Measurements from ENCODE around the gene FAM83D. TPM values are rescaled to one million over a fixed set of nuclear protein-coding genes. Genes with fewer than 3 reads are reported as not detected.

Gene FAM83D
- total RNA-seq, 1 experiment from 2014 or later = 73.9 TPM

- DNase-seq = no peak
- no peak overlapping the region for H3K4me3 ChIP-seq
- no peaks in the 10 kb centered on the region for H3K36me3 ChIP-seq
- H3K27me3 ChIP-seq = no peaks in the 10 kb centered on the region; the same call in 1 of the 2 replicates
- no peaks in the 10 kb centered on the region for H3K9me3 ChIP-seq
Observed at GRCh38 chr20:38919683-38920082, 6.5 kb upstream of the FAM83D start.

DNA sequence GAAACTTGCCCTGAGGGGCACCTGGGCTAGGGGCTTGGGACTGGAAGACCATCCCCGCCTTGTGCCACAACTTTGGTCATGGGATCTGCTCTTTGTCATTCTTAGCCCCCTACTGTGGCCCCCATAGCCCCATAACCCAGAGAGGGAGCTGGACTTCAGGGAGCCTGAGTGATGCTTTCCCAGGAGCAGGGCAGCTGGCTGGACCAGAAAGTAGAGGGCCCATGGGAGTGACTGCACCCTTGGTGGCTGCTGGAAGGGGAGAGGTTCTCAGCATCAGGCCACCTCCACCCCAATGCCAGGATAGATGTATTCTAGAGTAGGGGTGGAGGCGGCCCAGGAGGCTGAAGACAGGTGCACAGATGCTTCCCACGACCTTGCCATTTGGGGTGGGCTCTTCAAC is 5.8 kb upstream of the FAM83D start:
- Histone ChIP-seq H3K27me3 (no peaks in the 10 kb centered on the region; the same call in 1 of the 2 replicates), H3K9me3 (no peaks in the 10 kb centered on the region), H3K4me3 (no peak overlapping the region), H3K36me3 (no peaks in the 10 kb centered on the region)
- DNase-seq = no peak

GRCh38 chr20:38920851-38921250 is 5.4 kb upstream of the FAM83D start:
- Histone ChIP-seq H3K36me3 (no peaks in the 10 kb centered on the region), H3K9me3 (no peaks in the 10 kb centered on the region), H3K4me3 (no peak overlapping the region), H3K27me3 (no peaks in the 10 kb centered on the region; the same call in 1 of the 2 replicates)
- no peak for DNase-seq

GRCh38 chr20:38924718-38925117 is 1.5 kb upstream of the FAM83D start:
- no peaks in the 10 kb centered on the region; the same call in 1 of the 2 replicates for H3K27me3 ChIP-seq
- no peak overlapping the region for H3K4me3 ChIP-seq
- no peaks in the 10 kb centered on the region for H3K9me3 ChIP-seq
- DNase-seq = no peak
- peaks cover 17% of the 10 kb centered on the region for H3K36me3 ChIP-seq

DNA sequence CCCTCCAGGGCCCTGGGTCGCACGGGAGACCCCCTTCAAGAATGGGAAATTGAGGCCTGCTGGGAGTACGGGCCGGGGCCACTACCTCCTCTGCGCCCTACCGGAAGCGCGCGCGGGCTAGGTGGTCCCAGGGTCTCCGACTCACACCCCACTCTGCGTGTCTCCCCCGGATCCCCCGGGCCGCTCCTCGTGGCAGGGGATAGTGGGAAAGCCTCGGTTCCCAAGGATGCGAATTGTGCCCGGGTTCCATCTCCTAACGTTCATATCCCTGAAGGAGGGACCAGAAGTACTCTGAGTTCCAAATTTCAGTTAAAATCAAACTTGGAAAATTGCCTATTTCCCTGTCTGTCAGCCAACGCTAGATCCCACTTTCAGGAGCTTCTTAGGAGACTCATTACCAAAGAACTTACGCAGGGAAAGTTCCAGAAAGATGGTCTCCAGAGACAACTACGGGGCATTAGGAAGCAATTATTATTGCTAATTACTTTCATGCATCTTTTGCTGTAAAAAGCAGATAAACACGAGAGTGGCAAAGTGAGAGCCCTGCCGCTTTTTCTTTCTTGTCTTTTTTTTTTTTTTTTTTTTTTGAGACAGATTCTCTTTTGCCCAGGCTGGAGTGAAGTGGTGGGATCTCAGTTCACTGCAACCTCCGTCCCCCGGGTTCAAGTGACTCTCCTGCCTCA is 858 bp downstream of the FAM83D start:
- no peak for DNase-seq
- Histone ChIP-seq H3K9me3 (no peaks in the 10 kb centered on the region), H3K36me3 (peaks cover 35% of the 10 kb centered on the region)

DNA sequence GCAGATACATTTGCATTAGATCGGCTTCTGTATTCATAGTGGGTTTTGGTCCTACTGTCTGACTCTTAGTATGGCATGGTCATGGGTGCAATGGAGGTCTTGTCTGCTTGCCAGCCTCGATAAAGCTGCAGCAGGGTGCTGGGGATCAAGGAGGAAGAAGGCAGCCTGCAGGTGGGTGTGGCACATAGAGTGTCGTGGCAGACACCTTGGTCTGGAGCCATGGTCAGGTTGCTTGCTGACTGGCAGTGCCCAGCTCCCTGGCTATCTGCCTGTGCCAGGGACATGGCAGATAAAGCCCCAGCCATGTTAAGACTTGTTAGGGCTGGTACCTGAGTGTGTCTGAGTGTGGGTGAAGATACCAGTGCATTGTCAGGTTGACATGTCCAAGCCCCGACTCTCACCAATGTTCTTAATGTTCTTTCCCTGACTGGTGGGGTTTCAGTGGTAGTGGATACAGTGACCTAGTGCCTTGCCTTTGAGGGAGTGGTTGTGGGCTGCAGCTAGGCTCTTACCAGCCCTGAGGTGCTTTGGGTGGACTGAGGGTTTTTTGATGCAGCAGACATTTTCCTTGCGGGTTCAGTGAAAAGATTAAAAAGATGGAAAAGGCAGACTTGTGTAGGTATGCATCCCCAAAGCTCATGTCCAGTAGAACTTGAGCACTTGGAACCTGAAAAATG is 1.8 kb downstream of the FAM83D start:
- peak; percentile 29 for DNase-seq
- H3K9me3 ChIP-seq = no peaks in the 10 kb centered on the region
- peaks cover 35% of the 10 kb centered on the region for H3K36me3 ChIP-seq
- no peaks in the 10 kb centered on the region for H3K27me3 ChIP-seq
- H3K4me3 ChIP-seq = peak overlapping the region; percentile 77

More for the DNA sequence above, 858 bp downstream of the FAM83D start:
- no peaks in the 10 kb centered on the region for H3K27me3 ChIP-seq
- peak overlapping the region; percentile 77 for H3K4me3 ChIP-seq

- DNase-seq = no peak
- H3K36me3 ChIP-seq = peaks cover 51% of the 10 kb centered on the region
- H3K4me3 ChIP-seq = no peak overlapping the region
- no peaks in the 10 kb centered on the region for H3K27me3 ChIP-seq
- H3K9me3 ChIP-seq = no peaks in the 10 kb centered on the region
Observed at GRCh38 chr20:38930242-38930569, 4.0 kb downstream of the FAM83D start.

DNA sequence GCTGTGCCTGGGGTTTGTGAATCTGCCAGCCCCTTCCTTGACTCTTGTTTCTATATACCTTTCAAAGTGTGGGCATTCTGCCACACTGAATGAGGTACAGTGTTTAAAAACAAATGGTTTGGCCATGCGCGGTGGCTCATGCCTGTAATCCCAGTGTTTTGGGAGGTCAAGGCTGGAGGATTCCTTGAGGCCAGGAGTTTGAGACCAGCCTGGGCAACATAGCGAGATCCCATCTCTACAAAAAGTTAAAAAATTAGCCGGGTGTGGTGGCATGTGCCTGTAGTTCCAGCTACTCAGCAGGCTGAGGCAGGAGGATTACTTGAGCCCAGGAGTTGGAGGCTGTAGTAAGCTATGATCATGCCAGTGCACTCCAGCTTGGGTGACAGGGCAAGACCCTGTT is 5.8 kb downstream of the FAM83D start:
- H3K9me3 ChIP-seq = no peaks in the 10 kb centered on the region
- peak; percentile 71 for DNase-seq
- peak overlapping the region; percentile 3; the same call in 1 of the 2 replicates for H3K4me3 ChIP-seq
- H3K27me3 ChIP-seq = no peaks in the 10 kb centered on the region
- peaks cover 68% of the 10 kb centered on the region for H3K36me3 ChIP-seq

GRCh38 chr20:38932457-38933120 is 6.4 kb downstream of the FAM83D start:
- Histone ChIP-seq H3K9me3 (no peaks in the 10 kb centered on the region), H3K36me3 (peaks cover 73% of the 10 kb centered on the region), H3K4me3 (peak overlapping the region; percentile 3; the same call in 1 of the 2 replicates), H3K27me3 (no peaks in the 10 kb centered on the region)
- DNase-seq = peak; percentile 95

GRCh38 chr20:38934530-38934929 is 8.3 kb downstream of the FAM83D start:
- H3K9me3 ChIP-seq = no peaks in the 10 kb centered on the region
- no peak overlapping the region for H3K4me3 ChIP-seq
- H3K27me3 ChIP-seq = no peaks in the 10 kb centered on the region
- peaks cover 78% of the 10 kb centered on the region for H3K36me3 ChIP-seq
- DNase-seq = no peak

GRCh38 chr20:38935285-38935684 is 9.1 kb downstream of the FAM83D start:
- DNase-seq = peak; percentile 70
- no peaks in the 10 kb centered on the region for H3K27me3 ChIP-seq
- no peak overlapping the region for H3K4me3 ChIP-seq
- H3K36me3 ChIP-seq = peaks cover 80% of the 10 kb centered on the region
- H3K9me3 ChIP-seq = no peaks in the 10 kb centered on the region

DNA sequence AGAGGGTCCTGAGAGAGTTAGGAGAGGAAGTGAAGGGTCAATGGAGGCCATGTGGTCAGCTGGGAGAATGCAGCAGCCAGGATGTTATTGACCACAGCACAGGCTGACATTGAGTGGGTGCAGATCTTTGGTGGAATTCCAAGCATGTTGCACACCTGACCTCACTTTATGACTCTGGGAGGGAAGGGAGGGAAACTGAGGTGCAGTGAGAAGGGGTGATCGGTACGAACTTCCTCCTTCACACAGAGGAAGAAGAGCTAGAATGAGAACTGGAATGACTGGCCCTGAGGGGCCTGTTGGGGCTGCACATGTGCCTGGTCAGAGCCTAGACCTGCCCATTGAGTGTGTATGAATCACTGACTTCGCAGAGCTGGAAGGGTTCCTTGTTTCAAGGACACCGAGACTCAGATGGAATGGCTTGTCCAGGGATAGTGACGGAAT is 9.8 kb downstream of the FAM83D start:
- Histone ChIP-seq H3K9me3 (no peaks in the 10 kb centered on the region), H3K27me3 (no peaks in the 10 kb centered on the region), H3K4me3 (no peak overlapping the region), H3K36me3 (peaks cover 82% of the 10 kb centered on the region)
- no peak for DNase-seq

DNA sequence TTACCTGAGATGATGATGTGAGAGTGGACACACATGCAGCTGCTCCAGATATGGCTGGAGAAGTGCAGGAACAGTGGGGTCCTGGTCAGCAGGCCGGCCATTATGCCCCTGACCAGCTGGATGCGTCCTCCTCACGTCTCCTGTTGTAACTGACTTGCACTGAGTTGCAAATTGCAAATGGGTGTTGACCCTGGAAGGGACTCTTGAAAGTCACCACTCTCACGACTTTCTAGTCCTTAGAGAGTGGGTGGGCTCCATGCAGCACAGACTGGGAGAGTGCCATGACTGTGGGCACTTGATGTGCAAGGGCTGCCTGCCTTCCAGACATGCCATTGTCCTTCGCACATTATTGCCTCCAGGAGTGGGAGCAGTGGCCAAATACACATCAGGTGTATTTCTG is 10.8 kb downstream of the FAM83D start:
- H3K9me3 ChIP-seq = no peaks in the 10 kb centered on the region
- no peaks in the 10 kb centered on the region for H3K27me3 ChIP-seq
- peaks cover 84% of the 10 kb centered on the region for H3K36me3 ChIP-seq
- no peak for DNase-seq
- H3K4me3 ChIP-seq = no peak overlapping the region

GRCh38 chr20:38937978-38938473 is 11.8 kb downstream of the FAM83D start:
- Histone ChIP-seq H3K4me3 (no peak overlapping the region), H3K9me3 (no peaks in the 10 kb centered on the region), H3K36me3 (peaks cover 94% of the 10 kb centered on the region), H3K27me3 (no peaks in the 10 kb centered on the region)
- no peak for DNase-seq

DNA sequence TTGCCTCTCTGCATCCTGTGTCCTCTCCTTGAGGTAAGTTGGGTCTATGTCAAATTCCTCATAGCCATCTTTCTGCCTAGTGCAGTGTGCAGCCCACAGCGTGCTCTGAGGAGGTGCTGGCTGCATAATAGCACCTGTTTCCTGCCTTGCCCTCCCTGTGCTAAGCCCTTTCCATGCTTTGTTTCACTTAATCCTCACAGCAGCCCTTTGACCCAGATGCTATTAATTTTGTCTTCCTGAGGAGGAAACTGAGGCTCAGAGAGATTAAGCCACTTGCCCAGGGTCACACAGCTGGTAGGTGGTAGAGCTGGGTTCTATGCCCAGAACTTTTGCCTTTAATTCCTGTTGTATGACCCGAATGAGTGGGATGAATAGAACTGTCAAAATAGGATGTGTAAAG is 13.5 kb downstream of the FAM83D start:
- Histone ChIP-seq H3K27me3 (no peaks in the 10 kb centered on the region), H3K36me3 (peaks cover 99% of the 10 kb centered on the region), H3K9me3 (no peaks in the 10 kb centered on the region), H3K4me3 (no peak overlapping the region)
- no peak for DNase-seq

GRCh38 chr20:38940644-38941043 is 14.4 kb downstream of the FAM83D start:
- H3K9me3 ChIP-seq = no peaks in the 10 kb centered on the region
- H3K36me3 ChIP-seq = peaks cover 96% of the 10 kb centered on the region
- no peaks in the 10 kb centered on the region for H3K27me3 ChIP-seq
- DNase-seq = no peak
- no peak overlapping the region for H3K4me3 ChIP-seq

DNA sequence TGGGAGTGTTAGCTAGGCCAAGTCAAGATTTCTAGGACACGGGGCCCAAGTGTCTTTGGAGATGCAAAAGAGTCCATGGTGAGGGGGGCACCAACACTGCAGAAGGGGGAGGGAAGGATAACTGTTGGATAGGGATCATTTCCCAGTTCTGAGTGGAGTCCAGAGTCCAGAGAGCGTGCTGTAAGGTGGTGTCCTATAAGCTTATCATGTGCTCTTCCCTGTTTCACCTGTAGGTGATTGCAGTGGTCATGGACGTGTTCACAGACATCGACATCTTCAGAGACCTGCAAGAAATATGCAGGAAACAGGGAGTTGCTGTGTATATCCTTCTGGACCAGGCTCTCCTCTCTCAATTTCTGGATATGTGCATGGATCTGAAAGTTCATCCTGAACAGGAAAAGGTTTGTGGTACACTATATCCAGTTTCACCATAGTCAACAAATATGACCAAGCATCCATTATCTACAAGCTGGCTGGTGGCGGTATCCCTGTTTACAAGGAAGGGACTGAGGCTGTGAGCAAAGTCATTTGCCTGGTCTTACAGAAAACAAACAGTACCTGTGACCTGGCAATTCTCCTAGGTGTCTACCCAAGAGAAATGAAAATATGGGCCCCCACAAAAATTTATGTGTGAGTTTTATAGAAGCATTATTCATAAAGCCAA is 15.6 kb downstream of the FAM83D start:
- Histone ChIP-seq H3K9me3 (no peaks in the 10 kb centered on the region), H3K27me3 (no peaks in the 10 kb centered on the region), H3K36me3 (peaks cover 94% of the 10 kb centered on the region), H3K4me3 (no peak overlapping the region)
- no peak for DNase-seq
